Muscle of leg (tissue), 11 donors: ENCODE data around the gene LRP6. TPM values are rescaled to one million over a fixed set of nuclear protein-coding genes. Genes with fewer than 3 reads are reported as not detected.

Source experiments
- DNase-seq: peaks from one replicate; pipeline ENCODE4 v3.0.0; 2013
- H3K27ac ChIP-seq: one replicate; pipeline ENCODE4 v1.5.1; 2013; ENCODE audit warnings: mild to moderate bottlenecking, low read length, control low read depth
- H3K27me3 ChIP-seq: one replicate; pipeline ENCODE4 v1.6.1; 2013; ENCODE audit warnings: low read length; ENCODE audit not compliant: control insufficient read depth, insufficient read depth
- H3K36me3 ChIP-seq: one replicate; pipeline ENCODE4 v1.6.1; 2013; ENCODE audit warnings: low read length; ENCODE audit not compliant: control insufficient read depth, insufficient read depth
- H3K4me1 ChIP-seq: one replicate; pipeline ENCODE4 v1.6.1; 2013; ENCODE audit warnings: low read length; ENCODE audit not compliant: control insufficient read depth, insufficient read depth
- H3K4me3 ChIP-seq: one replicate; pipeline ENCODE4 v1.5.1; 2013; ENCODE audit warnings: low read length, control low read depth
- H3K9me3 ChIP-seq: replicated peaks from 2 replicates; pipeline ENCODE4 v1.6.1; 2013; ENCODE audit warnings: low read depth, low read length; ENCODE audit not compliant: control insufficient read depth
- WGBS: methylation state at CpG from one replicate; pipeline ENCODE4 v1.1.5; 2013; ENCODE audit warnings: missing lambda C conversion rate; ENCODE audit not compliant: insufficient coverage; 5-methylcytosine and 5-hydroxymethylcytosine counted together
- polyA plus RNA-seq, 8 donors: library from polyadenylated mRNA; unstranded; fragments of 120-200 nt; gene quantifications; one replicate each; pipeline versions ENCODE4 v1.2.1 to v1.2.3, GENCODE V29; 2013; ENCODE audit warnings: inconsistent platforms in 1 of 8, low replicate concordance in 1 of 8; ENCODE audit not compliant: insufficient read length in 8 of 8, insufficient read depth in 1 of 8
- total RNA-seq: library from RNA; stranded (reverse); fragments of 120-200 nt; gene quantifications from one replicate; pipeline ENCODE4 v1.2.4, GENCODE V29; 2013

The LRP6 gene
- total and polyA plus RNA-seq, 9 donors, result 18.8 to 43.4 (median 35.7) TPM

GRCh38 chr12:12088761-12089160 lies 178.1 kb downstream of the LRP6 start:
- no peaks in the 10 kb centered on the region for H3K27me3 ChIP-seq
- no peaks in the 10 kb centered on the region for H3K9me3 ChIP-seq
- peaks cover 3% of the 10 kb centered on the region for H3K4me1 ChIP-seq
- no peak overlapping the region for H3K27ac ChIP-seq
- no peaks in the 10 kb centered on the region for H3K36me3 ChIP-seq
- no peak overlapping the region for H3K4me3 ChIP-seq
- WGBS, result 62% methylated on average over 3 of the region's 9 CpGs
- no peak for DNase-seq

GRCh38 chr12:12088147-12088546 lies 178.7 kb downstream of the LRP6 start:
- peaks cover 3% of the 10 kb centered on the region for H3K4me1 ChIP-seq
- no peaks in the 10 kb centered on the region for H3K36me3 ChIP-seq
- no peaks in the 10 kb centered on the region for H3K9me3 ChIP-seq
- H3K4me3 ChIP-seq, result no peak overlapping the region
- WGBS, result 80% methylated on average over 5 of the region's 10 CpGs
- no peaks in the 10 kb centered on the region for H3K27me3 ChIP-seq
- H3K27ac ChIP-seq, result no peak overlapping the region
- DNase-seq, result no peak

- Histone ChIP-seq H3K27me3 (no peaks in the 10 kb centered on the region), H3K9me3 (no peaks in the 10 kb centered on the region), H3K4me3 (no peak overlapping the region), H3K4me1 (peaks cover 3% of the 10 kb centered on the region), H3K36me3 (no peaks in the 10 kb centered on the region), H3K27ac (no peak overlapping the region)
- WGBS, result 33% methylated on average over 1 of the region's 2 CpGs
- DNase-seq, result no peak
Observed at GRCh38 chr12:12087693-12088034, 179.2 kb downstream of the LRP6 start.

- no peaks in the 10 kb centered on the region for H3K27me3 ChIP-seq
- peaks cover 3% of the 10 kb centered on the region for H3K4me1 ChIP-seq
- no peak for DNase-seq
- no peaks in the 10 kb centered on the region for H3K9me3 ChIP-seq
- H3K36me3 ChIP-seq, result no peaks in the 10 kb centered on the region
- WGBS, result 72% methylated on average over 8 of the region's 9 CpGs
- H3K27ac ChIP-seq, result no peak overlapping the region
- no peak overlapping the region for H3K4me3 ChIP-seq
Observed at GRCh38 chr12:12086973-12087692, 179.7 kb downstream of the LRP6 start.

- no peak for DNase-seq
- WGBS, result 80% methylated on average over 5 of the region's 5 CpGs
- H3K27me3 ChIP-seq, result no peaks in the 10 kb centered on the region
- no peaks in the 10 kb centered on the region for H3K36me3 ChIP-seq
- H3K27ac ChIP-seq, result no peak overlapping the region
- H3K9me3 ChIP-seq, result no peaks in the 10 kb centered on the region
- peaks cover 3% of the 10 kb centered on the region for H3K4me1 ChIP-seq
- no peak overlapping the region for H3K4me3 ChIP-seq
Observed at GRCh38 chr12:12086362-12086761, 180.5 kb downstream of the LRP6 start.

GRCh38 chr12:12083688-12084087 lies 183.2 kb downstream of the LRP6 start:
- no peaks in the 10 kb centered on the region for H3K4me1 ChIP-seq
- no CpG with 5 or more reads among the region's 8 CpGs for WGBS
- no peaks in the 10 kb centered on the region for H3K9me3 ChIP-seq
- no peaks in the 10 kb centered on the region for H3K27me3 ChIP-seq
- H3K4me3 ChIP-seq, result no peak overlapping the region
- no peak for DNase-seq
- no peaks in the 10 kb centered on the region for H3K36me3 ChIP-seq
- no peak overlapping the region for H3K27ac ChIP-seq

- no peak overlapping the region for H3K27ac ChIP-seq
- peak; percentile 42 for DNase-seq
- 87% methylated on average over 3 of the region's 3 CpGs for WGBS
- H3K27me3 ChIP-seq, result no peaks in the 10 kb centered on the region
- H3K4me1 ChIP-seq, result no peaks in the 10 kb centered on the region
- H3K36me3 ChIP-seq, result no peaks in the 10 kb centered on the region
- H3K9me3 ChIP-seq, result no peaks in the 10 kb centered on the region
- H3K4me3 ChIP-seq, result no peak overlapping the region
Observed at GRCh38 chr12:12081836-12082497, 184.9 kb downstream of the LRP6 start.

- Histone ChIP-seq H3K36me3 (no peaks in the 10 kb centered on the region), H3K4me3 (no peak overlapping the region), H3K27ac (no peak overlapping the region), H3K4me1 (no peaks in the 10 kb centered on the region), H3K27me3 (no peaks in the 10 kb centered on the region), H3K9me3 (no peaks in the 10 kb centered on the region)
- no peak for DNase-seq
- WGBS, result 63% methylated on average over 4 of the region's 5 CpGs
Observed at GRCh38 chr12:12079291-12079690, 187.6 kb downstream of the LRP6 start.

- 71% methylated on average over 17 of the region's 21 CpGs for WGBS
- H3K27ac ChIP-seq, result no peak overlapping the region
- H3K27me3 ChIP-seq, result peaks cover 2% of the 10 kb centered on the region
- no peaks in the 10 kb centered on the region for H3K4me1 ChIP-seq
- H3K9me3 ChIP-seq, result no peaks in the 10 kb centered on the region
- DNase-seq, result no peak
- H3K36me3 ChIP-seq, result no peaks in the 10 kb centered on the region
- no peak overlapping the region for H3K4me3 ChIP-seq
Observed at GRCh38 chr12:12072064-12072760, 194.6 kb downstream of the LRP6 start.
